OCI-LY1 (cell line): ENCODE data around the gene SLCO3A1.

Source experiments
- CTCF ChIP-seq: fragments of 200-600 bp; sonication (generic), shearing (Covaris generic); IDR thresholded peaks from 2 replicates; pipeline ENCODE4 v1.5.1; 2017; ENCODE audit warnings: mild to moderate bottlenecking, antibody characterized with exemption, low read length, moderate library complexity, mixed read lengths
- EZH2 ChIP-seq: fragments of 200-600 bp; sonication (generic), shearing (Covaris generic); IDR thresholded peaks from 2 replicates; pipeline ENCODE4 v1.8.0; 2017; ENCODE audit warnings: borderline replicate concordance, mixed run types, mild to moderate bottlenecking, antibody characterized with exemption, low read length, moderate library complexity, mixed read lengths

DNA sequence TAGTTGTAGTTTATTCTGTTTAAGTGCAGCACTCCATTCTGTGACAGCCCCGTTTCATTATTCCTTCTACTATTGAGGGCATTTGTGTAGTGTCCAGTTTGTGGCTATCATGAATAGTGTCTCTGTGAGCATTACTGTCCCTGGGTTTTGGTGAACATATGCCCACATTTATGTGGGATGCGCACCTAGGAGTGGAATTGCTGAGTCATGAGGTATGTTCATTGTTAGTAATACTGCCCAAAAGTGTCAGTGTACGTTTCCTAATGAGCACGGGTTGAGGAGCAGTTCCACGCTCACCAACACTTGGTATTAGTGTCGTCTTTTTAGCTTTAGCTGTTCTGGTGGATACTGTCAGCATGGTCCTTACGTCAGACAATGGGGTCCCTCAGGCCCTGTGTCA is 131.8 kb downstream of the SLCO3A1 start:
- TF ChIP-seq CTCF (no peak), EZH2 (no peak)
